GM19395 (cell line): ENCODE results near the gene LSM14B.

Experiments used
- ATAC-seq: cut with Tn5 transposase; IDR thresholded peaks from one replicate; pipeline ENCODE4 v1.9.1; 2021; ENCODE audit warnings: mild to moderate bottlenecking, moderate library complexity; ENCODE audit not compliant: unreplicated experiment

The LSM14B gene

DNA sequence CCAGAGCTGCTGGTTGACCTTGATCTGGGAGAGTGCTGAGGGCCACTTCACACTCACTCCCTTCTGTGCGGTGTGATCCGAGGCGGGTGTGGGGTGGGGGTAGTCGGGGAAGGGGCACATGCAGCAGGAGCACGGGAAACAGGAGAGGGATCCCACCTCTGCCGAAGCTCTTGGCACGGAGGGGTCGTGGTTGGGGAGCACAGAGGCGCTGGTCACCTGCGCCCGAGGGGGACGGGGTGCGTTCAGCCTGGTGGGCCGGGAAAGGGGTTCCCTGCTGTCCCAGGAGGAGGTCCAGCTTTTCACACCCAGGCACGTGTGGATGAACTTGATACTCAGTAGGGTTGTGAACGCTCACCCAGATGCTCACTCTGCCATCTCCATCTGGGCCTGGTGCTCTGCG is 38.6 kb downstream of the LSM14B start:
- no peak for ATAC-seq

DNA sequence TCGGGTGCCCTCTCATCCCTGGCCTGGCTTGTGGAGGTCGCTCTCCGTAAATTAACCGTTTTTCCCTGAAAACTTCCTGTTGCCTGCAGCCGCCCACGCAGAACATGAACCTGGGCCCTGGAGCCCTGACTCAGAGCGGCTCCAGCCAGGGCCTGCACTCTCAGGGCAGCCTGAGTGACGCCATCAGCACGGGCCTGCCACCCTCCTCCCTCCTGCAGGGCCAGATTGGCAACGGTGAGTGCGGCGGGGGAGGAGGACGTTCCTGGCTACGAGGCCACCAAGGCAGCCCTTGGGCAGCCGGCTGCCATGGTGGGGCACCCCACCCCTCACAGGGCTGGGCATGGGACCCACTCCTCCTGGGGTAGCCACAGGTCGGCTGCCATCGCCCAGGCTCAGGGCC is 39.1 kb downstream of the LSM14B start:
- no peak for ATAC-seq

DNA sequence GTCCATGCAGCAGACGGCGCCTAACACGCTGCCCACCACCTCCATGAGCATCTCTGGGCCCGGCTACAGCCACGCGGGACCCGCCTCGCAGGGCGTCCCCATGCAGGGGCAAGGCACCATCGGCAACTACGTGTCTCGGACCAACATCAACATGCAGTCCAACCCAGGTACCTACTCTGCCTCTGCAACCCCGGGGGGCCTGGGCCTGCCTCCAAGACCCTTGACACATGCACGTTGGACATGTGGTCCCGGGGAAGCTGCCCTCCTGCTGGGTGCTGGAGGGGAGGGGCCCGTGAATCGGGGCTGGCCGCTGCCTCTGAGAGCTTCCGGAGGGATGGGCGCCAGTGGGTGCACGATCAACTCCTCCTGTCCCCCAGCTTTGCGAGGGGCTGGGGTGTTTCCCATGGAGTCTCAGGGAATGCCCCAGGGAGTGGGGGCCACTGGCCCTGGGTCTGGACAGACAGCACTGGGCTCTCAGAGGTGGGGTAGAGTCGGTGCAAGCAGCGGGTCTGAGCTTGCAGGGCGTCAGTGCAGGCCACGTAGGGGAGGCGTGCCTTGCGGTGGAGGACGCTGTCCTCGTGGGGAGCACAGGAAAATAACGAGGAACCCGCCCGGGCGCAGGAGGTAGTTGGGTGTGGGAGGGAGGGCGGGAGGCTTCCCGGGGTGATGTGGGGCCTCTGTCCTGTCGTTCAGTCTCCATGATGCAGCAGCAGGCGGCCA is 40.6 kb downstream of the LSM14B start:
- no peak for ATAC-seq

DNA sequence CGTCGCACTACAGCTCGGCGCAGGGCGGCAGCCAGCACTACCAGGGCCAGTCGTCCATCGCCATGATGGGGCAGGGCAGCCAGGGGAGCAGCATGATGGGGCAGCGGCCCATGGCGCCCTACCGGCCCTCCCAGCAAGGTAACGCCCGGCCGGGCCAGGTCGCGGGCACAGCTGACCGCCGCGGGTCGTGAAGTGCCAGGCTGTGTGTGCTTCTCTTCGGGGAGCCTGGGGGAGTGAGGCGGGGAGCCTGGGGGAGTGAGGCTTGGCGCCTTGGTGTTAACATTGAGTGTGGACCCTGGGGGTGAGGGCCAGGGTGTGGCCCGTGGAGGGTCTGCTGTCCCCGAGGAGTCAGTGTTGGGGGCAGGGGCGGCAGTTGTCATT is 41.2 kb downstream of the LSM14B start:
- ATAC-seq: no peak

DNA sequence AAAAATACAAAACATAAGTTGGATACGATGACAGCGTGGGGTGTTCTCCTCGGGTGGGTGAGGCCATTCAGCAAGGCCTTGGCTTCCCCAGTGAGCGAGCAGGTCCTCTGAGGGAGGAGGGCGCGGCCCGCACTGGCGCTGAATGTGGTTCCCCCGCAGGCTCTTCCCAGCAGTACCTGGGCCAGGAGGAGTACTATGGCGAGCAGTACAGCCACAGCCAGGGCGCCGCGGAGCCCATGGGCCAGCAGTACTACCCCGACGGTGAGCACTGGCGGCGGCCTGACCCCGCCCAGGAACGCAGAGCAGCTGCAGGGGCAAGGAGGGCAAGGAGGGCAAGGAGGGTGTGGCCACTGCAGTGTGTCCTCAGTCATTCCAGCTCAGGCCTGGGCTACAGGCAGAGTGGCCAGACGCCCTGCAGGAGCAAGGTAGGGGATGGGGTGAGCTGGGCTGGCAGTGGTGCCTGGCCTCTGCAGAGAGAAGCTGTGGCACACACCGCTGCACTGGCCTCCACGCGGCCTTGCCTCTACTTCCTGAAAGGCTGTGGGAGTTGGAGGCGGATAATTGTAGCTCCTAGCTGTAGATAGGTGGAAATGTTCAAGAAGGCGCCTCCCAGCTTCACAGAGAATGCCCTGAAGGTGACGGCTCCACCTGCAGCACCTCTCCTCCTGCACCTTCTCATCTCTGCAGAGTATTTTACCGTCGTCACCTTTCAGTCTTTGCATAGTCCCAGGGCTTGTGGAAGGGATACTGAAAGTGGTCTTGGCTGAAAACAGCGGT is 41.9 kb downstream of the LSM14B start:
- no peak for ATAC-seq

DNA sequence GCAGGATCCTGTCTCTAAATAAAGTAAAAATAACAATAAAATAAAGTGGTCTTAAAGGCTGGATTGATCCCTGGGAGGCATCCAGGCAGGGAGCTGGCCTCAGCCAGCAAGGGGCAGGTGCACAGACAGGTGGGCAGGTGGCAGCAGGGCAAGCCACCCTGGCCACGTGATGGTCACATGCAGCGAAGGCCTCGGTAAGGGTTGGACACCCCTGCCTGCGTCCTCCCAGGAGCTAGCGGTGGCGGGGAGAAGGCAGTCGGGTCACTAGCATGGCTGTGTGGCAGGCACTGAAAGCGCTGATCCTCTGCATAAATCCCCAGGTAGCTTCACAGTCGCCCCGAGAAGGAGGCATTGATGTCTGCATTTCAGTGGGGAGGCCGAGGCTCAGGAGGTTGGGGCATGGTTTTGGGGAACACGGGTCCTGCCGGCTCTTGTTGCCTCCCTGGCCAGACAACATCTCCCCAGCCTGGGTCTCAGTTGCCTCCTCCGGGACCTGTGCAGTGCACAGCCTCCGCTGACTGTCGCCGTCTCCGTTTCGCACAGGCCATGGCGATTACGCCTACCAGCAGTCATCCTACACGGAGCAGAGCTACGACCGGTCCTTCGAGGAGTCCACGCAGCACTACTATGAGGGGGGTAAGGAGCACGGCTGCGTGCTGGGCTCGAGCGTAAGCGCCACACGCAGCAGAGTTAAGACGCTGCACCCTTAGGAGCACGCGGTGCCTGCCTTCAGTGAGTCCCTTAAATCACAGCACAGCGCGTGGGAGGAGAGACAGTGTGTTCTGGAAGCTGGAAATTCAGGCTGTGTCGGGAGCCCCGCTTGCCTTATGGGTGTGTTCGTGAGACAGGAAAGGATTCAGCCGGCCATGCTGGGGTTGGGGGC is 42.8 kb downstream of the LSM14B start:
- no peak for ATAC-seq

DNA sequence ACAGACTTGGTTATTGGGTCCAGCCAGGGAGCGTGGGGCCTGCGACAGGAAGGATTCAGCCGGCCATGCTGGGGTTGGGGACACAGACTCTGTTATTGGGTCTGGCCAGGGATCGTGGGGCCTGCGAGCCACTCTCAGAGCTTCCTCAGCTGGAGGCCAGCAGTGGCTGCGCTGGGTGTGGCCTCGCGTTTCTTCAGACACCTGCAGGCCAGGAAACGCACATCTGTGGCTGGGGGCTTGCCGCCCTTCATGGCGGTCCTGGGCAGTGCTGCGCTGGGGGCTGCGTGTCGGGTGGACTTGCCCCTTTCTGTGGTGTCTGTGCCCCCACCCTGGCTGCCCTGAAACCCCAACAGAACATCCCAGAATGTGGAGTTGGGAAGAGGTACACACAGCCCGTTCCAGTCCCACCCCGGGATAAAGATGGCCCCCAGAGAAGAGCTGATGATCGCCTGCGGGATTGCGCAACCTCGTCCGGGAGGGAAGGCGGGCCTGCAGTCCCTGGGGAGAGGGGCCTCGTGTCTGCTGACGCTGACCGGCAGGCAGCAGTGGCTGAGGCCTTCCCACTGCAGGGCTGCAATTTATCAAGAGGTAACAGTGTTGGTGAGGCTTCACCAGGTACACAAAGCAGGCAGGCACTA is 43.6 kb downstream of the LSM14B start:
- ATAC-seq: no peak

DNA sequence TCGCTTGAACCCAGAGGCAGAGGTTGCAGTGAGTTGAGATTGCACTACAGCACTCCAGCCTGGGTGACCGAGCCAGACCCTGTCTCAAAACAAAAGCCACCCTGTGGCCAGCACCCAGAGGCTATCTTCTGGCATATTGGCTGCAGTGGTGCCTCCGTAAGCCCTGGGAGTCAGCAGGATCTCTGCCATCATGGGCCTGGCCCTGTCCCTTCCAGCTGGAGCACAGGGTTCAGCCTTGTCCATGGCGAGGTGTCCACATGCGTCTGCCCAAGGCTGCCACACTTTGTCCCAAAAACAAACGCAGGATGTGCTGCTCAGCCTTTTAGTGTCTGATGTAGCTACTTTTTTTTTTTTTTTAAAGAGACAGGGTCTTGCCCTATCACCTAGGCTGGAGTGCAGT is 45.2 kb downstream of the LSM14B start:
- no peak for ATAC-seq

DNA sequence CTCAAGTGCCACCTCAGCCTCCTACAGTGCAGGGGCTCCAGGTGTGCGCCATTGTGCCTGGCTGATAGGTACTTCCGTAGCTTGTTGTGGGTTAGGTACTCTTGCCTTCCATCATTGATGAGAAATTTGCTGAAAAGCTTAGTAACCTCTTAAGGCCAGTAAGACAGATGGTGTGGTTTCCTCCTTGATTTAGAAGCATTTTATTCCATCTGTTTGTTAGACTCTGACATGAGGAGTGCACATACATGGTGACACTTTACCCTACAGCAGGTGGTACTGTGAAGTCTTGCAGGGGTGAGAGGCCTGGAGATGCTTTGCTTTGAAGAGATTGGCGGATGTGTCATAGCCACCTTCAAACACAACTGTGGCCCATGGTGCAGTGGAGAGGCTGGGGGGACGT is 45.8 kb downstream of the LSM14B start:
- no peak for ATAC-seq

DNA sequence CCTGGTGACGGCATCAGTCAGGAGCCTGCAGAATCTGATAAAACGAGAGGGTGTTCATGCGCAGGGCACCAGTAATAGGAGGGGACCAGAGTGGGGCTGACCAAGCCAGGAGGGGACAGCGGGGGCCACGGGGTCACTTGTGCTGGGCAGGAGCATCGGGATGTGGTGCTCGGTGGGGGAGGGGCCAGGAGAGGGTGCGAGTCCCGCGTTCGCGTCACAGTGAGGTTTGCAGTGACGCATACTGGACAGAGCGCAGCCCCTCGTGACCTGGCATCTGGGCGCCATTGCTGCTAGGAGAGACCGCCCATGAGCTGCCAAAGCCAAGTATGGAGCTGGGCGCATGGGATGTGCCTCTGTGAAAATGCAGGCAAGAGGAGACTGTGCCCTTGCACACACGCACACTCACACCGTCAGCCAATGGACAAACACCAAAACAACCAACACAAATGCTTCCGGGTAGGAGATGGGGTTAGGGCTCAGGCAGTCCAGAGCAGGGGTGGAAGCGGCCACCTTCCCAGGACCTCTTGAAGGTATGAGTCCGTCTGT is 46.7 kb downstream of the LSM14B start:
- no peak for ATAC-seq

DNA sequence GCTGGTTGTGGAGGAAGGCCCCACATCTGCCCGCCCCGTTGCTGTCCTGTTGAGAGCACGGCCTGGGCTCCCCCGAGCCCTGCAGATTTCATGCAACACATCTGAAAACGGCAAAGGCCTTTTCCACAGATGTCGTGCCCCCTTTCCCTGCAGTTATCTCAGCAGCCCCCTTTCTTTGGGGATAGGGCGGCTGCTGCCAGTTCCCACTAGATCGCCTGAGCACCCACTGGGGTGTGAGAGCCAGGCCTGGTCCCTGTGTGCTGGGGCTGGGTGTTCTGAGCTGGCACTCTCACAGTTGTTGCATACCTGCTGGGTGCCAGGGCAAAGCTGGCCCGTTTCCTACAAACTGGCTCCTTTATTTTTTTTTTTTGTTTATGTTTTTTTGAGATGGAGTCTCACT is 48.3 kb downstream of the LSM14B start:
- ATAC-seq: no peak

DNA sequence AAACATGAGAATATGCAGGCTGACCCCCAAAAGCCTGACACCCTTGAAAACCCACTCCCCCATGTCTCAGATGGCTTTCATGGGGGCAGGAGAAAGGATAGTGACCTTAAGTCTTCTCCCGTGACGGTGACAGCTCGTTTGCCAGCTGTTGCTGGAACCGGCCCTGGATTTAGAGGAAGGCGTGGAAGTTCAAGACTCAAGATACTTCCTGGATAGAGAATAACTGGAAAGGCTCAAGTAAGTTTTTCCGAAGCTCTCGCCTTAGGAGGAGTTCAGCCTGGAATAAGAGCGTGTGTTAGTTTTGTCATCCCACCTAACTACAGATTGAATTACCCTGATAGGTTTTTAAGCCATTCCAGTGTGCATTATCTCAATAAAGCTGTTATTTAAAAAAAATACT is 49.0 kb downstream of the LSM14B start:
- ATAC-seq: no peak

DNA sequence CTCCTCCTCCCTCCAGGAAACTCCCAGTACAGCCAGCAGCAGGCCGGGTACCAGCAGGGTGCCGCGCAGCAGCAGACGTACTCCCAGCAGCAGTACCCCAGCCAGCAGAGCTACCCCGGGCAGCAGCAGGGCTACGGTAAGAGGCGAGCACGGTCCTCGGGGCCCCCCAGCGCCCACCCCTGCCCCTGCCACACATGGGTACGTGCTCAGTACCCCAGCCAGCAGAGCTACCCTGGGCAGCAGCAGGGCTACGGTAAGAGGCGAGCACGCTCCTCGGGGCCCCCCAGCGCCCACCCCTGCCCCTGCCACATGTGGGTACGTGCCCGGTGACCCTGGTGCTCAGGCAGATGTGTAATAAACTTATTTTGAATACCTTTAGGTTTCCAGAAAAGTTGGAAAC is 50.4 kb downstream of the LSM14B start:
- ATAC-seq: no peak

DNA sequence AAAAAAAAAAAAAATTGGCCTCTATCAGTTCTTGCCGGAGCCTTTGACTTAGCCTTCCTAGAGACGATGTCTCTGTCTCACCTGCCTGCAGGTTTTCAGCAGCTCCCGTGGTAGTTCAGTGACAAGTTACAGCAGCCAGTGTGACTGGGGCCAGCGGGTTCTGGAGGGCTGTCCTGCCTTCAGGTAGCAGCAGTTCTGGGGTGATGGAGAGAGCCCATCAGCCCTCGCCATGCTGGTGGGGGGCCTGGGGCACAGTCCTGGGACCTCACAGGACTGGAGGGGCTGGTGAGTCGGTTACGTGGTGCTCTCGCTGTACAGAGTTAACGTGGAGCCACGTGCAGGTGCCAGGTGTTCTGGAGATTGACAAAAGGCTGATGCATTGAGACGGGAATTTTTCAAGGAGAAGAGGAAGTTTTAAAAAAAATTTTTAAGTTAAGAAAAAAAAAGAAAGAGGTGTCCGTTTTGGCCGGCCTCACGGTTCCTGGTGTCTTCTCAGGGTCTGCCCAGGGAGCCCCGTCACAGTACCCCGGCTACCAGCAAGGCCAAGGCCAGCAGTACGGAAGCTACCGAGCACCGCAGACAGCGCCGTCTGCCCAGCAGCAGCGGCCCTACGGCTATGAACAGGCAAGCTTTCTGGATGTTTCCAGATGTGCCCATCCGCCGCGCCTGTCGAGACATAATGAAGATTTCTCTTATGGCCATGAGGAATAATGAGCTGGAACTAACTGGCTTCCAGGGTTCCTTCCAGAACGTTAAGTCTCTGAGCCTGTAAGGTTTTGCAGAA is 51.9 kb downstream of the LSM14B start:
- no peak for ATAC-seq

DNA sequence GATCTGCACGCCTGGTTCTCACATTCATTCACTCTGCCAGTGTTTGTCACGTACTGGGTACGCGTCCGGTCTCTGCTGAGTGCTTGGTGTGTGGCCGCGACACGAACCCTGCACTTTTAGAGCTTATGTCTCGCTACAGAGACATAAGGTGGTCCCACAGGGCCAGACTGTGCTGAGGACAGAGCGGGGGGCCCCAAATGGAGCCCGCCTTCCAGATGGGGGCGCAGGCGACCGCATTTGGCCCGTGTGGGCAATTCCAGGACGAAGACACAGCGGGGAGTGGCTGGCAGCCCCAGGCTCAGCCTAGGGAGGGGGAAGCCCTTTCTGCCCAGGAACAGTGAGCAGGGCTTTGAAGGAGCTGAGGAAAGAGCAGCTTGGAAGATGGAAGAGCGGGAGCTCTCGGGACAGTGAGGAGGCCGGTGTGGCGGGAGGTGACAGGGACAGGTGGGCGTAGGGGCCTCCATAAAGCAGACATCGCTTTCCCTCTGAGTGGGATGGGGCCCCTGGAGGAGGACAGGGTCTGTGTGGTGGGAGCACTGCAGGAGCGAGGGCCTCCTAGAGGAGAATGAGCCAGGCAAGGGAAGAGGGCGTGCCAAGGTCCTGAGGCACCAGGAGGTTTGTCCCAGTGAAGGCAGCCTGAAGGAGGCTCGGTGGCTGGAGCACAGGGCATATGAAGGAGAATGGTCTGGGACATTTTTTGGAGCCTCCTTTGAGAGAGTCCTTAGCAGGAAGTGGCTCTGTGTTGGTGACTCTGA is 52.8 kb downstream of the LSM14B start:
- ATAC-seq: no peak

DNA sequence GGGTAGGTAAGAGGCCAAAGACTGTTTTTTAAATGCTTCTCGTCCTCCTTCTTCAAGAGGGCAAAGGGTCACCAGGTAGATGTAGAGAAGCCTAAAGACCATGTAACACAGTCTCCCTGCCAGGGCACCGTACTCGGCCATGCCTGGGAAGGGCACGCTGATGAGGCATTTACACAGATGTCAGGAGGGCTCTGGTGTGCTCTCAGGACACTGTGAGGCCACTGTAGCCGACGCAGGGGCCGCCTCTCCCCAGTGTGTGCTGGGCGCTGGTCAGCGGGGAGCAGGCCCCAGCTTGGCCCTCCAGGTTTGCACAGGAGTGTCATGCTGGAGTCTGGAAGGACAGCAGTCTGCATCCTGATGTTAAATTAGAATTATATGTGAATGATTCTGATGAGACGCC is 53.4 kb downstream of the LSM14B start:
- no peak for ATAC-seq

DNA sequence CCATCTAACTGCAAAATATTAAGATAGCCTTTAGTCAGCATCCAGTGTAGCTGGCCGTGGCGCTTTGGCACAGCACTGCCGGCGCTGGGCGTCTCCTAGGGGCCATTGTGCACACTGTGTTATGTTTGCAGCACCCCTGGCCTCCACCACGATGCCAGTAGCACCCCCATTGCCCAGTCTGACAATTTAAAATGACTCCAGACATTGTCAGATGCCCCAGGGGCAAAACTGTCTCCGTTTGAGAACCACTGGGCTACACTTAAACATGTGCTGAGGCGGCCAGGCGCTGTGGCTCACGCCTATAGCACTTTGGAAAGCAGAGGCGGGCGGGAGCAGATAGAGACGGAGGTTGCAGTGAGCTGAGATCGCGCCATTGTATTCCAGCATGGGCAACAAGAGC is 54.6 kb downstream of the LSM14B start:
- no peak for ATAC-seq

DNA sequence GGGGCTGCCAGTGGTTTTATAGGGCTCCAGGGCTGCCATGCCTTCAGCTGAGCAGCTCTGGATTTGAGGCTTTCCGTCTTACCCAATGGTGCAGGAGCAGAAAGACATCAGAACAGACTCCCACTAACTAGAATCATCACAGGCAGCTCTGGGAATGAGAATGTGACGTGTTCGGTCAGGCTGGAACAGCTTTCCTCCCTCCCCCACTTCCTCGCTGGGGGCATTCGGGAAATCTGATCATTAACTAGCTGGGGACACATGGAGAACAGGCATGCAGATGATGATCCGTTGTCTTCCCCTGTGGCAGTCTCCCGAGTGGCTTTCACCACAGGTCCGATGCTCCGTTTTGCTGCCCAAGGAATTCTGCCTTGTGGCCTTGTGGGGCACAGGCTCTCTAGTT is 55.0 kb downstream of the LSM14B start:
- no peak for ATAC-seq
